Uterus (tissue), 4 donors: ENCODE measurements around the gene MROH2A. TPM values are rescaled to one million over a fixed set of nuclear protein-coding genes. Genes with fewer than 3 reads are reported as not detected.

Experiments used
- total RNA-seq, 4 donors: library from RNA; depleted of rRNA in 3 of 4; stranded (reverse); fragments of >200 nt in 3 of 4; gene quantifications; one replicate each; pipeline versions ENCODE4 v1.1.0 to v1.2.4, GENCODE V29; 2014 to 2023
- donor health status: DM: yes; HTN: yes; CAD: no.

Gene MROH2A
- total RNA-seq, 4 donors from 2014 or later: not detected

Other genes starting within 250 kb of the MROH2A start
- 10 to 100 TPM; 14.7 to 60.2 (median 49.5) TPM for gene USP40, start 211.5 kb upstream of the MROH2A start, total RNA-seq
- not detected for gene UGT1A8, start 160.7 kb upstream of the MROH2A start, total RNA-seq
- not detected for gene UGT1A10, start 141.9 kb upstream of the MROH2A start, total RNA-seq
- not detected for gene UGT1A9, start 106.4 kb upstream of the MROH2A start, total RNA-seq
- gene UGT1A7, start 96.4 kb upstream of the MROH2A start, total RNA-seq: under 1 TPM in 1 of 4 donors, not detected in 3; 0.29 TPM
- gene UGT1A6, start 85.4 kb upstream of the MROH2A start, total RNA-seq: not detected
- not detected for gene UGT1A5, start 65.4 kb upstream of the MROH2A start, total RNA-seq
- gene UGT1A4, start 59.6 kb upstream of the MROH2A start, total RNA-seq: not detected
- gene UGT1A3, start 49.3 kb upstream of the MROH2A start, total RNA-seq: not detected
- gene UGT1A1, start 18.1 kb upstream of the MROH2A start, total RNA-seq: not detected
- 10 to 100 TPM in 1 of 4 donors, not detected in 3; 13.0 TPM for gene HJURP, start 76.2 kb downstream of the MROH2A start, total RNA-seq
- under 1 TPM in 1 of 4 donors, not detected in 3; 0.35 TPM for gene TRPM8, start 139.0 kb downstream of the MROH2A start, total RNA-seq